H7 (cell line): Measurements from ENCODE around the gene INSC. TPM values are rescaled to one million over a fixed set of nuclear protein-coding genes. Genes with fewer than 3 reads are reported as not detected.

Experiments
- DNase-seq: peaks from one replicate; pipeline ENCODE4 v3.0.0; 2012
- H3K27me3 ChIP-seq: 2 replicates; pipeline ENCODE4 v1.6.0; 2011; ENCODE audit warnings: mild to moderate bottlenecking, low read length; ENCODE audit not compliant: control insufficient read depth, insufficient read depth
- H3K36me3 ChIP-seq: replicated peaks from 2 replicates; pipeline ENCODE4 v1.5.1; 2011; ENCODE audit warnings: low read length; ENCODE audit not compliant: control insufficient read depth, insufficient read depth
- H3K4me3 ChIP-seq: 2 replicates; pipeline ENCODE4 v1.5.1; 2011; ENCODE audit warnings: low read depth, mild to moderate bottlenecking, control low read depth, low read length, moderate library complexity; ENCODE audit not compliant: insufficient read depth
- total RNA-seq: library from RNA; depleted of rRNA; stranded (reverse); fragments of >200 nt; shearing (Covaris generic); gene quantifications from 2 replicates; pipeline ENCODE4 v1.2.3, GENCODE V29; 2014

Gene INSC
- total RNA-seq, 1 experiment from 2014 or later, result not detected

DNA sequence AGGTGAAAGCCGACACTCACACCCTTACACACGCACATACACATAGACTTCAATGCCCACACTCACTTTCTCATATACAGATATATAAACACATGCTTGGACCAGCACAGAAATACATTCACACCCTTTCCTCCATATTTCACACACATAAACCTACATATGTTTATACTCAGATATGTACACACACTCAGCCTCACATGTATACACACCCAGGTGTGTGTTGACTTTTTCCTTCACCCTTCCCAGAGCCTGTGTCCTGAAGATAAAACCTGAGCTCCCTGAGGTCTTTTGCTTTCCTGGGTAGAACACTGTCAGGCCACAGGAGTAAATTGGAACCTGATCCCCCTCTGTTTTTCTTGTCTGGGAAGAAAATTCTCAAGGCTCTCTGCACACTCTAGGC, 62.8 kb downstream of the INSC start:
- H3K27me3 ChIP-seq, result no peaks in the 10 kb centered on the region
- H3K36me3 ChIP-seq, result no peaks in the 10 kb centered on the region
- no peak for DNase-seq
- H3K4me3 ChIP-seq, result no peak overlapping the region

DNA sequence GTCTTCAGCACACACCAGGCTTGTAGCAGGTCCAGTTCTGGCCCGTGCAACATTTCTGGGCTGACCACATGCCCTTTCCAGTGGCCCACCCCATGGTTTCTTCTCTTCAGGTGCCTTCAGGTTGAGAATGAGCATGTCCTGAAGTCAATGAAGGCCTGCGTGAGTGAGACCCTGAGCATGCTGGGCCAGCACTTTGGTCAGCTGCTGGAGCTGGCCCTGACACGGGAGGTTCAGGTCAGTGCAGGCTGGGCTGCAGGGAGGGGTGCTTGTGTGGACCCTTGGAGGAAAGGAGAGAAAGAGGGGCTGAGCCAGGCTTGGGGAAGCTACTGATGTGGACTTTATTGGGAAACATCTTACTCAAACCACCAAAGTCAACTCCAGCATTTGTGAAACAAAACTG, 63.5 kb downstream of the INSC start:
- no peak for DNase-seq
- H3K36me3 ChIP-seq, result no peaks in the 10 kb centered on the region

DNA sequence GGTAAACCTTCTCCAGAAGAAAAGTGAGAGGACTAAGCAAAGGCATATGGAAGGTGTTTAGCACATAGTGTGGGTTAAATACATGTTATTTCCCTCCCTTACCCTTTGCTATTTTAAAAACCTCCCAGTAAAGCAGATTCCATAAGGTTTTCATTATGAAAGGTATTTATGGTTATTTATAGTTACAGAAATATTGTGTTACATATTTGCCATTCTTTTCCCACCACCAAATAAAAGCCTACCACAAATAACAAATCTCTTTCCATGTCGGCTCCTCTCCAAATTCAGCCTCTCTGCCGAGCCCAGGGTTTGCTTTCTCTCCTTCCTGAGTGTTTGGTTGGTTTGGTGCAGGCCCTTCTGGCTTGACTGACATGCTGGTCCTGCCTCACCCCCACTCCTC, 64.4 kb downstream of the INSC start:
- H3K27me3 ChIP-seq, result no peaks in the 10 kb centered on the region
- no peak for DNase-seq
- no peaks in the 10 kb centered on the region for H3K36me3 ChIP-seq
- no peak overlapping the region for H3K4me3 ChIP-seq

More for the DNA sequence above, 63.5 kb downstream of the INSC start:
- H3K27me3 ChIP-seq, result no peaks in the 10 kb centered on the region
- no peak overlapping the region for H3K4me3 ChIP-seq

DNA sequence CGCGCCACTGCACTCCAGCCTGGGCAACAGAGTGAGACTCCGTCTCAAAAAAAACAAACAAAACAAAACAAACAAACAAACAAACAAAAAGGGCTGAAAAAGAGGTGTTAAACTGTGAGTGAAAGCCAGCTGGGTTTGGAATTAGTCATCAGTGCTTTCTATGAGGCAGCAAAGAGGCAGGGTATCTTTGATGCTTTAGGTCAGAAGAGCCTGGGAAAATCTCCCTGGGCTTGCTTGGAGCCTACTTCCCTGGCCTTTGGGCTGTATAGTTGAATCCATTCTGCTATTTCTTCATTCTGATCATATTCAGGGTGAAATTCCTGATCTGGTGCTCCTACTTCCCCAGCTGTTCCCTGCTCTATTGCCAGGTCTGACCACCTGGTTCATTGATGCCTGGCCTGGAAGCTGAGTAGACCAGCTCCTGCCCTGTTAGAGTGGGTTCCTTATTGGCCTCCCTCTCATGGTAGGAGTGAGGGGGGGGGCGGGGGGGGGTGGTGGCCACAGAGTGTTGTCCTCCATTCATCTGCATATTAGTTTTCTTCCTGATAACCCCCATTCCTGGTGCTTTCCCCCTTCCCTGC, 65.6 kb downstream of the INSC start:
- Histone ChIP-seq H3K4me3 (no peak overlapping the region), H3K27me3 (no peaks in the 10 kb centered on the region), H3K36me3 (no peaks in the 10 kb centered on the region)
- no peak for DNase-seq

GRCh38 chr11:15182372-15182771, 67.6 kb downstream of the INSC start:
- no peak for DNase-seq
- Histone ChIP-seq H3K4me3 (no peak overlapping the region), H3K27me3 (no peaks in the 10 kb centered on the region), H3K36me3 (no peaks in the 10 kb centered on the region)

GRCh38 chr11:15185021-15185420, 70.3 kb downstream of the INSC start:
- H3K4me3 ChIP-seq, result no peak overlapping the region
- no peak for DNase-seq
- no peaks in the 10 kb centered on the region for H3K27me3 ChIP-seq
- no peaks in the 10 kb centered on the region for H3K36me3 ChIP-seq

DNA sequence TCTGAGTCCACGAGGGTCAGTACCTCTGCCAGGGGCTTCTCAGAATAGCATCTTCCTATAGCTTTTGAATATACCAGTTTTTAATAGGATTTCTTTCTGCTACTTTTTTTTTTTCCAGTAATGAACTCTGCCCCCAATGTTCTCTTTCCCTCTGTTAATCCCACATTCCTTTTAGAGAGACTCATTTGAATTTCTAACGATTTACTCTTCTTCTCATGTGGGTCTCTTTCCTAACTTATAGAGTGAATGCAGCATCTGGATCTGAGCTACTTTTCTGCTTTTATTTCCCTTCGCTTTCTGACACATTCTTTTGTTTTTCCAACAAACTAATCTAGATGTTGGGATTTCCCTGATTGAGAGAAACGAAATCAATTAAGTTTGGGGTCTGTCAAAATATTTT, 71.4 kb downstream of the INSC start:
- Histone ChIP-seq H3K4me3 (no peak overlapping the region), H3K27me3 (no peaks in the 10 kb centered on the region), H3K36me3 (no peaks in the 10 kb centered on the region)
- no peak for DNase-seq

DNA sequence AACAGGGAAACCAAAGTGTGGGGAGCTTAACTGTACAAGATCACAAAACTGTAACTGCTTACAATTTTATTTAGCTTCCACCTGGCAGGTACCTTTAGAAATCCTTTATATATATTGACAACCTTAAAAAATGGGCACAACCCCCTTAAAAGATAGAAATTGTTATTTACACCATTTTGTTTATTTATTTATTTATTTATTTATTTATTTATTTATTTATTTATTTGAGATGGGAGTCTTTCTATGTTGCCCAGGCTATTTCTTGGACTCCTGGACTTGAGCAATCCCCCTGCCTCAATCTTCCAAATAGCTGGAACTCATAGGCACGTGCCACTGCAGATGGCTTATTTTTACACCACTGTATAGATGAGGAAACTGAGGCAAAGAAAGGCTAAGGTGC, 74.5 kb downstream of the INSC start:
- no peaks in the 10 kb centered on the region for H3K36me3 ChIP-seq

GRCh38 chr11:15189641-15190365, 75.1 kb downstream of the INSC start:
- DNase-seq, result no peak
- no peaks in the 10 kb centered on the region for H3K36me3 ChIP-seq
- H3K4me3 ChIP-seq, result no peak overlapping the region
- H3K27me3 ChIP-seq, result no peaks in the 10 kb centered on the region

More for the DNA sequence above, 74.5 kb downstream of the INSC start:
- Histone ChIP-seq H3K4me3 (no peak overlapping the region), H3K27me3 (no peaks in the 10 kb centered on the region)
- no peak for DNase-seq

DNA sequence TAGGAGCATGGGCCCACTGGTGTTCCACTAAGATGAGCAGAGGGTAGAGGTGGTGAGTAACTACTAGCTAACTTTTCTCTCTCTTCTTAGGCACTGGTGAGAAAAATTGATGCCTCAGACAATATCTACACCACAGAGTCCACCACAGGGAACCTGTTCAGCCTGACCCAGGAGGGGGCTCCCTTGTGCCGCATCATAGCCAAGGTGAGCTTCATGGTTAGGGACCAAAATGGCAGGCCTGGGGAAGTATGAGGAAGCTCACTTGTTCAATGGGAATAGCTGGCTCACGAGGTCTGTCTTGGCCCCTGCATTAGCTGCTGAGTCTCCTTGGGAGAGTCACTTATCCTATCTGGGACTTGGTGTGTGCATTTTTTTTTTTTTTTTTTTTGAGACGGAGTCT, 75.9 kb downstream of the INSC start:
- H3K27me3 ChIP-seq, result no peaks in the 10 kb centered on the region
- DNase-seq, result no peak
- no peaks in the 10 kb centered on the region for H3K36me3 ChIP-seq
- H3K4me3 ChIP-seq, result no peak overlapping the region

DNA sequence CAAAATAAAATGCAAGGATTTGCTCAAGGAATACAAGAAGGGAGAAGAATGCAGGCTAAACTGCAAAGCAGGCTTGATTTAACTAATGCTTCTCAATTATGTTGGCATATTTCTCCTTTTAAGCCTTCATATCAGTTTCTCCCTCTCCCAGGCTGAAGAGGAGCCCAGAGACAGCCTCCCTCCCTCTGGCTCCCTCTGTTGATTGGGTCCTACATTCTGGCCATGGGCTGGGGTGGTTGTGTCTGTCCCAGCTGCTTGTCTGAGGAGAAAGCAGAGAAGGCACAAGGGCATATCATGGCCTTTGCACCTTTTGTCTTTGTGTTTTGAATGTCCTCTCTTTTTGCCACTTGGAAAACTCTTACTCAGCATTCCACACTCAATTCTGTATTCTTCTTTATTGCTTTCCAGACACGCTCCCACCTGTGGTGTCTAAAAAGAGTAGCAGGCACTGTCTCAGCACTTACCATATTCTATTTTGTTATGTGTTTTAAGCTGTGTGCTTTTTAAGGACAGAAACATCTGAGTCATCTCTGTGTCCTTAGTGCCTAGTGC, 77.4 kb downstream of the INSC start:
- DNase-seq, result no peak
- Histone ChIP-seq H3K27me3 (no peaks in the 10 kb centered on the region), H3K36me3 (no peaks in the 10 kb centered on the region), H3K4me3 (no peak overlapping the region)

DNA sequence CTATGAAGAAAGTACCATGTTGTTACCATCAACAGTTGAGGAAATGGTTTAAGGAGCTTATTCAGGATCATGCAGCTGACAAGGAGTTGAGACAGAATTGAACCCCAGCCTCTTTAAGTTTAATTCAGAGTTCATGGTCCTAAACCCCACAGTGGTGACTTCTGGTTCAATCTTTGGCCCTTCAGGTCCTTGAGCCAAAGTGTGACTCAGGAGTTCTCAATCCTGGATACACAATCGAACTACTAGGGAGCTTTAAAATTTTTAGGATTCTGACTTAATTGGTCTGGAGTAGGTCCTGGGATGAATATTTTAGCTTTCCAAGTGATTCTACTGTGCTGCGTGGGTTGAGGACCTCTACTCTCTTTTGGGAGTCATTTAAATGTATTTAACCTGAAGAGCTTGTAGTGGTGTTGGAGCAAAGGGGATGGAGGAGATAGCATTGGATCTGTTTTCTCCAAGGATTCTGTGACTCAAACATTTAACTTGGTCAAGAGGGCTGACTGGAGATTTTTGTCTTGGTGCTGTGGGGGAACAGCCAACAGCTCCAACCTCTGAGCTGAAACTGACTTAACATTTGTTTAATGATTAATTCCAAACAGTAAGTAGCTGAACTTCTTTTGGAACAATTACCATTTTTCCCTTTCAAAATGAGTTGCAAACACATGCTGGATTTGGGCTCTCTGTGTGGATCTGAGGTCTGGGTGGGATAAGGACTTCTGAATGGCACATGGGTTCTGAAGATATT, 80.1 kb downstream of the INSC start:
- Histone ChIP-seq H3K4me3 (no peak overlapping the region), H3K36me3 (no peaks in the 10 kb centered on the region), H3K27me3 (no peaks in the 10 kb centered on the region)
- DNase-seq, result no peak

DNA sequence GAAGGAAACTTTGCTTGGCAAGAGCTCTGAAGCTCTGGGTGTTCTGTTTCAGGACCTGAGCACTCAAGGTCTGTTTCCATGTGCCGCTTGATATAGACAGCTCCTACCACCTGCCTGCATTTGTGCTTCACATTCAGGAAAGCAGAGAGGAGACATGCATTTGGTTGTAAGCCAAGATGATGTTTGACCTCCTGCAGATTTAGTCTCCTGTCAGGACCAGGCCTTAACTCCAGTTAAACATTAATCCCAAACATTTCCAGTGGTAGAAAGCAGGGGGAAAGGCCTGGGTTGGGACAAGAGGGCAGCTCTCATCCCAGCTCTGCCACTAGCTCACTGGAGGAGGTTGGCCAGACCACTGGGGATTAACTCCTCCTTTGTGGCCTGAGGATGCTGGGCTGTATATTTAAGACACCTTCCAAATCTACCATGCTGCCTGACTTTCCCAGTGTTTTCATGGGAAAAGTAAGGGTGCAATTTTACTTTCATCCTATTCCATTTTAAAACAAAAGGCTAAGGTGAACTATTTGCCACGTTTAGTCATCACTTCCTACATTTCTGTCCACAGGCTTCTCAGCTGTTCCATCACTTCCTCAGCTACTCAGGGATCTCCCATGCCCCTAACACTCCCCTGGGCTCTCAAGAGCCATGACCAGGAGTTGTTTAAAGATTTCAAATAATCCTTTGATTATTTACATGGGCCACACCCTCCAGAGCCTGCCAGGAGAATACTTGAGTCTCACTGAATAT, 80.9 kb downstream of the INSC start:
- H3K36me3 ChIP-seq, result no peaks in the 10 kb centered on the region
- DNase-seq, result no peak
- H3K4me3 ChIP-seq, result no peak overlapping the region
- H3K27me3 ChIP-seq, result no peaks in the 10 kb centered on the region

DNA sequence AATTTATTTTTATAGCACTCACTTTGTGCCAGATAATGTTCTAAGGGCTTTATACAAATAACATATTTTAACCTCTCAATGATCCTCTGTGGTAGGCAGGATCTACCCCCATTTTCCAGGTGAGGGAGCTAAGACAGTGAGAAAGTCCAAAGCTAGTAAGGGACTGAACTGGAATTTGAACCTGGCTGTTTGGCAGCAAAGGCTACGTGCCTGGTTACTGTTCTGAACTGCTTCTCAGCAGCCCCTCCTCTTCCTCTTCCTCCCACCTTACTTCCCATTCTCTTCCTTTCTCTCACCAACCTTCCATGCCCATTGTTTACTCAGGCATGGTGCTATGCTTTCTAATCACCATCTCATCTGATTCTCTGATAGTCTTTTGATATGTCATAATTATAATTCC, 82.0 kb downstream of the INSC start:
- no peaks in the 10 kb centered on the region for H3K27me3 ChIP-seq
- DNase-seq, result no peak
- H3K36me3 ChIP-seq, result no peaks in the 10 kb centered on the region
- no peak overlapping the region for H3K4me3 ChIP-seq
